Cardiac muscle cell (in vitro differentiated cells and primary cell): Measurements from ENCODE around the gene EDN2. TPM values are rescaled to one million over a fixed set of nuclear protein-coding genes. Genes with fewer than 3 reads are reported as not detected.

ENCODE experiments used
- DNase-seq, 2 donors: peaks; one replicate each; pipeline versions ENCODE4 v3.0.0 to v3.0.0-alpha.2; 2010 to 2017; ENCODE audit warnings: low read depth in 1 of 2, low spot score in 1 of 2
- H3K27ac ChIP-seq: fragments of 200-600 bp; sonication (generic); 2 replicates; pipeline ENCODE4 v1.5.1; 2016
- H3K27me3 ChIP-seq: fragments of 200-600 bp; sonication (generic); 2 replicates; pipeline ENCODE4 v1.6.0; 2016; ENCODE audit warnings: control low read depth
- H3K36me3 ChIP-seq: fragments of 200-600 bp; sonication (generic); 2 replicates; pipeline ENCODE4 v1.5.1; 2016; ENCODE audit warnings: control low read depth
- H3K4me1 ChIP-seq: fragments of 200-600 bp; sonication (generic); 2 replicates; pipeline ENCODE4 v1.8.1; 2017; ENCODE audit warnings: low read depth, mild to moderate bottlenecking, mixed run types
- H3K4me3 ChIP-seq: fragments of 200-600 bp; sonication (generic); 2 replicates; pipeline ENCODE4 v1.5.1; 2016; ENCODE audit warnings: mild to moderate bottlenecking
- H3K9me3 ChIP-seq: fragments of 200-600 bp; sonication (generic); 2 replicates; pipeline ENCODE4 v1.5.1; 2017; ENCODE audit warnings: low read depth, mild to moderate bottlenecking, control low read depth
- CTCF ChIP-seq: IDR thresholded peaks from 2 replicates; pipeline ENCODE4 v1.5.1; 2012; ENCODE audit warnings: low read depth, mild to moderate bottlenecking, low read length
- polyA plus RNA-seq: library from polyadenylated mRNA; unstranded; fragments of >200 nt; fragmentation: Nextera tagmentation; extraction: Ambion mirVana; gene quantifications from 2 replicates; pipeline ENCODE4 v1.2.1, GENCODE V29; 2016
- total RNA-seq: library from RNA; depleted of rRNA; stranded (reverse); fragments of >200 nt; gene quantifications from 2 replicates; pipeline ENCODE4 v1.2.3, GENCODE V29; 2016

The EDN2 gene
- total and polyA plus RNA-seq, 2 experiments from 2014 or later = 0.98 to 1.8 TPM

GRCh38 chr1:41515131-41515678 lies 30.7 kb upstream of the EDN2 start:
- DNase-seq = no peak
- H3K4me1 ChIP-seq = peaks cover 19% of the 10 kb centered on the region

DNA sequence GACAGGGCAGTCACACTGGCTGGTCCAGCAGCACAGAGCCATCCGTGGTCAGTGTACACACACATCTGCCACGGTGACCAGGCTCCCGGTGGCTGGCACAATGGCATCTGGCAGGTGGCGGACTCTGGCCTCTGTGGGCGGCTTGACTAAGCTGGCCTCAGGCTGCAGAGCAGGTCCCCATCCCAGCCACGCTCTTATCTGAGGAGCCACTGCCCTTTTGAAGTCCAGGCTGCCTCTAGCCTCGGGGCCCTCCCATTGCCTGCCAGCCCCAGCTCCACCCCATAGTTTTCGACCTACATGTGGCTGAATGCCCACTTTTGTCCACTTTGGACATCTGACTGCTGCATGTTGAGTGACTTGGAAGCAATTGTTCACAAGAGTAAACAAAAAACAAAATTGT lies 29.9 kb upstream of the EDN2 start:
- DNase-seq = no peak
- no peaks in the 10 kb centered on the region for H3K27me3 ChIP-seq
- H3K9me3 ChIP-seq = no peaks in the 10 kb centered on the region
- no peak overlapping the region for H3K4me3 ChIP-seq
- no peak overlapping the region for H3K27ac ChIP-seq
- H3K4me1 ChIP-seq = peaks cover 19% of the 10 kb centered on the region
- no peaks in the 10 kb centered on the region for H3K36me3 ChIP-seq
- no peak for TF ChIP-seq CTCF

More at GRCh38 chr1:41515131-41515678, 30.7 kb upstream of the EDN2 start:
- no peak for TF ChIP-seq CTCF
- no peaks in the 10 kb centered on the region for H3K36me3 ChIP-seq
- H3K27me3 ChIP-seq = no peaks in the 10 kb centered on the region
- H3K9me3 ChIP-seq = no peaks in the 10 kb centered on the region
- H3K27ac ChIP-seq = no peak overlapping the region
- H3K4me3 ChIP-seq = no peak overlapping the region

DNA sequence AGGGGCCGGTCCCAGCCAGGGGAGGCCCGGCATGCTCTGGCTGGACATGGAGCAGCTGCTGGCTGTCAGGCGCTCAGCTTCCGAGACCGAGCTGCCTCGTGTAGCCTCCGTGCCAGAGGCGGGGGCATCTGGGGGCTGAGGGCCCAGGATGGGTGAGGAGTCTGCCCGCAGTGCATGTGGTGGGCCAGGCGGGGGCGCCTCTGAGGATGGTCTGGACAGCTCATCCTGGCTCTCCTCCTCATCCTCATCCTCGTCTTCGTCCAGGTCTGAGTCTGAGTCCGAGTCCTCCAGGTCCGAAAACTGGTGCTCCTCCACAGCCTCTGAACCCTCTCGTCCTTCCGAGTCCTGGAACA lies 28.9 kb upstream of the EDN2 start:
- H3K4me3 ChIP-seq = no peak overlapping the region
- no peaks in the 10 kb centered on the region for H3K9me3 ChIP-seq
- H3K4me1 ChIP-seq = peaks cover 19% of the 10 kb centered on the region
- peak; percentile 41 for TF ChIP-seq CTCF
- no peaks in the 10 kb centered on the region for H3K27me3 ChIP-seq
- no peak overlapping the region for H3K27ac ChIP-seq
- H3K36me3 ChIP-seq = no peaks in the 10 kb centered on the region
- DNase-seq = no peak

DNA sequence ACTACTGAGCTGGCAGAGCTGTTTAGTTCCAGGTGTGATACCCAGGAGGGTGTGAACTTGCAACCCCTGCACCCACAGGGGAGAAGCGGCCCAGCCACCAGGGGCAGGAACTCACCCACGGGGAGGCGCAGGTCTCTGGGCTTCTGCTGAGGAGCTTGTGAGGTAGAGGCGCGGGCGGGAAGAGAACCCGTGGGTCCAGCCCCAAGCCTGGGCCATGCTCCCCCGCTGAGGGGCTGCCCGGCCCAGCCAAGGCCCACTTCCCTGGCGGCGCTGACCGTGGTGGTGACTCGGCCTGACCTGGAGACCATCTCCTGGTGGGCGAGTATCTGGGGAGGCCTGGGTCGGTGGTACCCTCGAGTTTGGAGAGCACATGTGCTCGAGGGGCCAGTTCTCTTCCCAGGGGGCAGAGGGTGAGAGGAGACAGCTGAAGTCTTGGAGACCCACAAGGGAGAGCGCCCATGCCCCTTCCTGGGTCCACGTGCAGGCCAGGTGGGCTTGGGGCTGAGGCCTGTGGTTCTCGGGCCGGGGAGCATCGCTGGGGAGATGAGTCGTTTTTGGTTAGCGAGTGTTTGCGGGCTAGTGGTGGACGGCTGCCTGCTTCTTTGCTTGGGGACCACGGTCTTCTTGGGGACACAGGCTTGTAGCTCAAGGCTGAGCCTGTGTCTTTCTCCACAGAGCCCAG lies 28.4 kb upstream of the EDN2 start:
- DNase-seq = no peak
- peaks cover 19% of the 10 kb centered on the region for H3K4me1 ChIP-seq
- H3K36me3 ChIP-seq = no peaks in the 10 kb centered on the region
- no peak overlapping the region for H3K27ac ChIP-seq
- H3K9me3 ChIP-seq = no peaks in the 10 kb centered on the region
- H3K27me3 ChIP-seq = no peaks in the 10 kb centered on the region
- TF ChIP-seq CTCF = no peak
- H3K4me3 ChIP-seq = no peak overlapping the region

GRCh38 chr1:41511239-41511540 lies 26.7 kb upstream of the EDN2 start:
- Histone ChIP-seq H3K4me1 (peaks cover 5% of the 10 kb centered on the region), H3K27ac (no peak overlapping the region), H3K9me3 (no peaks in the 10 kb centered on the region), H3K4me3 (no peak overlapping the region), H3K27me3 (no peaks in the 10 kb centered on the region), H3K36me3 (no peaks in the 10 kb centered on the region)
- no peak for DNase-seq
- no peak for TF ChIP-seq CTCF
